GM13977 (cell line): Measurements from ENCODE around the gene HTD2.
A peak's percentile ranks its signal among the peaks of the same experiment; 100 is the strongest.

Experiments used
- DNase-seq: peaks from one replicate; pipeline ENCODE4 v3.0.0; 2012; ENCODE audit warnings: low spot score
- CTCF ChIP-seq: IDR thresholded peaks from 2 replicates; pipeline ENCODE4 v1.5.1; 2012; ENCODE audit warnings: mild to moderate bottlenecking, control low read depth; ENCODE audit not compliant: insufficient read depth; ENCODE audit errors: extremely low read depth, missing control alignments
- in situ Hi-C: fragments of 300-500 bp; cut with MboI; formaldehyde crosslinking; loops from one replicate; pipeline ENCODE4 v1.12.0; 2022; ENCODE audit warnings: low sequenced_read_pairs, low pct_unique_long_range_greater_than_20kb, mixed read lengths, inconsistent platforms; ENCODE audit not compliant: unreplicated experiment

HTD2 gene

DNA sequence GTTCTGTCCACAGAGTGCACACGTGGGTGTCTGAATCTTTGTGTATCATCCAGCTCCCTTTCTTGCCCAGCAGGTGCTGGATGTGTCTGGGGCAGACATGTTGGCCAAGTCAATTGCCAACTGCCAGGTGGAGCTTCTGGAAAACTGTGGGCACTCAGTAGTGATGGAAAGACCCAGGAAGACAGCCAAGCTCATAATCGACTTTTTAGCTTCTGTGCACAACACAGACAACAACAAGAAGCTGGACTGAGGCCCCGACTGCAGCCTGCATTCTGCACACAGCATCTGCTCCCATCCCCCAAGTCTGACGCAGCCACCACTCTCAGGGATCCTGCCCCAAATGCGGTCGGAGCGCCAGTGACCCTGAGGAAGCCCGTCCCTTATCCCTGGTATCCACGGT is 12.8 kb upstream of the HTD2 start:
- no peak for TF ChIP-seq CTCF
- in situ Hi-C loops: no loop called here
- DNase-seq: no peak

DNA sequence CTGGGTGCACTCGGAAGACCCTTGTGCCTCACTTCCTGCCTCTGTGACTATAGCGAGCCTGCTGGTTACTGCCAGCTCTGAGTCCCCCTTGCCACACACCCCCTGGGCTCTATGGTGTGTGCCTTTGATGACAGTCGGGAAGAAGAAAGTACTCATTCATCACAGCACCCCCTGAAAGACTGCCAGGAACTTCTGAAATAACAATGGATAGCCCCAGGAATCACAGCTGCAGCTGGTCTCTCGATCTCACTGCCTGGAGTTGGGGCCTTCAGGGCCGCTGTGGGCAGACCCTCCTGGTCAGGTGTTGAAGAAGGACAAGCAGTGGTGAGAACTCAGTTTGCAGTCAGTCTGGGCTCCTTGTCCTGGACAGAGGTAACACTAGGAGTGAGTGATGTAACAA is 10.1 kb upstream of the HTD2 start:
- in situ Hi-C loops: no loop called here
- no peak for DNase-seq
- TF ChIP-seq CTCF: no peak

- no peak for DNase-seq
- in situ Hi-C loops: no loop called here
- no peak for TF ChIP-seq CTCF
Observed at GRCh38 chr3:58296843-58297242, 9.5 kb upstream of the HTD2 start.

GRCh38 chr3:58298190-58298589 is 8.1 kb upstream of the HTD2 start:
- in situ Hi-C loops: no loop called here
- no peak for DNase-seq
- no peak for TF ChIP-seq CTCF

GRCh38 chr3:58299075-58299474 is 7.2 kb upstream of the HTD2 start:
- in situ Hi-C loops: no loop called here
- no peak for DNase-seq
- TF ChIP-seq CTCF: no peak

DNA sequence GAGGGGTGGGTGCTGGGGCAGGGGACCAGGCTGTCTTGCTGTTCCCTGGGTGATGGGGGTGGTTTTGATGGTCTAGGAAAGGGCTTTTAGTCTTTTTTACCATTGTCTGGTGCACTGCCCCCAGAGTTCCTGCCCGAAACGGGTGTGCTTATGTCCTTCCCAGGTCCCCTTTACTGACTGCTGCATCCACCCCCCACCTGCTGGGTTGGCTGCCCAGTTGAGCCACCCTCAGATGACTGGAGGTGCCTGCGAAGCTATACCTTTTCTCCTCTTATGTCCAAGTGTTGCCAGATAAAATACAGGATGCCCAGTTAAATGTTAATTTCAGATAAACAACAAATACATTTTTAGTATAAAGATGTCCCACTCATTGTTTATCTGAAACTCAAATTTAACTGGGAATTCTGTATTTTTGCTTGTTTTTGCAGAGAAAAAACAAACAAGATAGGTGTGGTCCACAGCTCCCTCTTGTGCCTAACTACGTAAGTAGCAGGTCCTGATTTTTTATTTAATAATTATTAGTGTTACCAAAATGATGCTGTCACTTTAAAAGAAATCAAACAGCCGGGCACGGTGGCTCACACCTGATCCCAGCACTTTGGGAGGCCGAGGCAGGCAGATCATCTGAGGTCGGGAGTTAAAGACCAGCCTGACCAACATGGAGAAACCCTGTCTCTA is 6.3 kb upstream of the HTD2 start:
- in situ Hi-C loops: loop anchor here (5.0 to 25.0 kb wide), 3 partner anchors 113 to 337 kb away; partner anchors contain the start of gene FLNB
- TF ChIP-seq CTCF: peak; percentile 56
- DNase-seq: no peak
